B cell (primary cell): Measurements from ENCODE around the gene PHACTR3. TPM values are rescaled to one million over a fixed set of nuclear protein-coding genes. Genes with fewer than 3 reads are reported as not detected.

Source experiments
- ATAC-seq: fragments of 200-7000 bp; cut with Tn5 transposase; one replicate; pipeline ENCODE4 v1.10.0; 2021; ENCODE audit warnings: low read depth, mild to moderate bottlenecking, moderate number of reproducible peaks, moderate library complexity
- CTCF ChIA-PET: fragments of 350-600 bp; sonication (Branson Sonifier 250); formaldehyde crosslinking; loops from one replicate; lab custom pipeline; 2021; ENCODE audit warnings: antibody characterized with exemption, inconsistent platforms; lab: Charles Lee
- POLR2A ChIA-PET: fragments of 350-600 bp; sonication (Branson Sonifier 250); formaldehyde crosslinking; loops from one replicate; lab custom pipeline; 2021; ENCODE audit warnings: antibody characterized with exemption; lab: Charles Lee
- DNase-seq: peaks from one replicate; pipeline ENCODE4 v3.0.0; 2013
- H2AFZ ChIP-seq: 2 replicates; pipeline ENCODE4 v1.6.1; 2012; ENCODE audit warnings: mild to moderate bottlenecking, low read depth, low read length; ENCODE audit not compliant: insufficient read depth, poor library complexity, severe bottlenecking
- H3K27ac ChIP-seq, 2 donors: 1 replicate in 1 of 2; 2 replicates in 1 of 2; pipeline ENCODE4 v1.5.1; 2012 to 2013; ENCODE audit warnings: low read length in 2 of 2, mild to moderate bottlenecking in 2 of 2, moderate library complexity in 1 of 2
- H3K27me3 ChIP-seq, 4 experiments: fragments of 200-600 bp in 1 of 4; sonication (generic) in 1 of 4; replicated peaks in 1 of 4; 1 replicate in 2 of 4; 2 replicates in 2 of 4; pipeline versions ENCODE4 v1.6.1 to v1.7.0; 2013 to 2016; ENCODE audit warnings: low read length in 3 of 4, mild to moderate bottlenecking in 2 of 4, mixed read lengths in 1 of 4, moderate library complexity in 1 of 4; ENCODE audit not compliant: insufficient read depth in 4 of 4, control insufficient read depth in 3 of 4; ENCODE audit errors: control extremely low read depth in 1 of 4
- H3K36me3 ChIP-seq, 2 experiments: replicated peaks in 1 of 2; 1 replicate in 1 of 2; 2 replicates in 1 of 2; pipeline versions ENCODE4 v1.6.1 to v1.7.1; 2013; ENCODE audit warnings: low read length in 1 of 2; ENCODE audit not compliant: insufficient read depth in 2 of 2, control insufficient read depth in 1 of 2; ENCODE audit errors: control extremely low read depth in 1 of 2, extremely low read depth in 1 of 2
- H3K4me1 ChIP-seq, 2 donors: fragments of 200-600 bp in 1 of 2; sonication (generic) in 1 of 2; 1 replicate in 1 of 2; 2 replicates in 1 of 2; pipeline versions ENCODE4 v1.5.1 to v1.6.1; 2013 to 2017; ENCODE audit warnings: low read length in 2 of 2; ENCODE audit not compliant: control insufficient read depth in 2 of 2, insufficient read depth in 2 of 2
- H3K4me2 ChIP-seq: replicated peaks from 2 replicates; pipeline ENCODE3; 2012; ENCODE audit warnings: mild to moderate bottlenecking, low read depth, low read length; ENCODE audit not compliant: poor library complexity, severe bottlenecking
- H3K4me3 ChIP-seq, 5 experiments: fragments of 200-600 bp in 1 of 5; sonication (generic) in 1 of 5; 1 replicate in 3 of 5; 2 replicates in 2 of 5; pipeline versions ENCODE4 v1.5.1 to v1.7.0; 2011 to 2016; ENCODE audit warnings: low read length in 4 of 5, mild to moderate bottlenecking in 4 of 5, low read depth in 2 of 5, control low read depth in 1 of 5, moderate library complexity in 1 of 5; ENCODE audit not compliant: insufficient read depth in 1 of 5; ENCODE audit errors: control extremely low read depth in 1 of 5, extremely low read depth in 1 of 5
- H3K79me2 ChIP-seq: fragments of 200-600 bp; sonication (generic); one replicate; pipeline ENCODE4 v1.6.0; 2016; ENCODE audit warnings: low read length; ENCODE audit not compliant: control insufficient read depth, insufficient read depth
- H3K9ac ChIP-seq: fragments of 200-600 bp; sonication (generic); 2 replicates; pipeline ENCODE4 v1.6.1; 2017; ENCODE audit warnings: mild to moderate bottlenecking, low read length, moderate library complexity
- H3K9me3 ChIP-seq, 3 donors: one replicate each; pipeline versions ENCODE4 v1.6.1 to v1.7.1; 2013; ENCODE audit warnings: low read length in 2 of 3; ENCODE audit not compliant: control insufficient read depth in 2 of 3, insufficient read depth in 1 of 3; ENCODE audit errors: control extremely low read depth in 1 of 3
- H4K20me1 ChIP-seq: 2 replicates; pipeline ENCODE4 v1.6.0; 2012; ENCODE audit warnings: mild to moderate bottlenecking, low read length; ENCODE audit not compliant: insufficient read depth, control insufficient read depth, poor library complexity, severe bottlenecking
- H3K27ac Mint-ChIP-seq: one replicate; pipeline ENCODE4 v1.8.0; 2021; ENCODE audit warnings: mixed read lengths
- H3K27me3 Mint-ChIP-seq: one replicate; pipeline ENCODE4 v1.8.0; 2021; ENCODE audit warnings: mixed read lengths
- H3K4me1 Mint-ChIP-seq: one replicate; pipeline ENCODE4 v1.8.0; 2021; ENCODE audit warnings: mixed read lengths
- H3K4me3 Mint-ChIP-seq: one replicate; pipeline ENCODE4 v1.8.0; 2021; ENCODE audit warnings: mixed read lengths
- H3K9me3 Mint-ChIP-seq: one replicate; pipeline ENCODE4 v1.8.0; 2022; ENCODE audit warnings: mixed read lengths; ENCODE audit not compliant: insufficient read depth
- EZH2 ChIP-seq: IDR thresholded peaks from 2 replicates; pipeline ENCODE4 v1.6.1; 2012; ENCODE audit warnings: borderline replicate concordance, low read depth, mild to moderate bottlenecking, moderate library complexity, low read length; ENCODE audit not compliant: insufficient read depth, poor library complexity, severe bottlenecking
- WGBS: methylation state at CpG from one replicate; pipeline ENCODE4 v1.1.5; 2013; ENCODE audit warnings: missing lambda C conversion rate; ENCODE audit not compliant: insufficient coverage; 5-methylcytosine and 5-hydroxymethylcytosine counted together
- intact Hi-C: fragments of 100-400 bp; cut with micrococcal nuclease; formaldehyde crosslinking; loops from one replicate; pipeline ENCODE4 v1.10.0; 2022
- polyA plus RNA-seq: library from polyadenylated mRNA; depleted of rRNA; stranded (reverse); fragments of >200 nt; gene quantifications from 2 replicates; pipeline ENCODE4 v1.2.3, GENCODE V29; 2012
- total RNA-seq, 2 donors: library from RNA; stranded (reverse); fragments of 120-200 nt in 1 of 2; gene quantifications; 1 replicate in 1 of 2; 2 replicates in 1 of 2; pipeline versions ENCODE4 v1.2.3 to v1.2.4, GENCODE V29; 2013 to 2022
- TF ChIP-seq, protein P1 (sequence below): fragments of 200-600 bp; IDR thresholded peaks from one replicate; pipeline ENCODE4 v1.8.0; 2022; ENCODE audit warnings: antibody characterized with exemption, mild to moderate bottlenecking

Gene PHACTR3
- total and polyA plus RNA-seq, 2 donors (not counting 1 experiment from before 2014, with no cell fraction given): not detected

DNA sequence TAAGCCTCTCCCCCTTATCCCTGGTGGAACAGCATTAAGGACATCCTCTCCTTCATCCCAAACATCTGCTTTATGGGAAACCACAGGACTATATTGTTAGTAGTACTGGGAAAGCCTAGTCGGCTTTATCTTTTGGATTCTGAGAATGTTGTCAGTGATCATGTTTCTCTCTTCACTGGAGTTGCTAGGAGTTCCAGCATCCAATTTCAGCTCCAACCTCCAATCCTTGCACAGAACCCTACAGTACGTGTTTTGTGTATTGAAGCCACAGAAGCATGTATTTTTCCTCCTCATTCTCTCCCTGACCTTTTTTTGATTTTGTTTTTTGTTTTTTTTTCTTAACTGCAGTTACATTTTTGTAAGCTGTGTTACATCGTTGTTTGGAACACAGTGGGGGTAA lies 84.0 kb downstream of the PHACTR3 start:
- Histone ChIP-seq H3K4me1 (no peaks in the 10 kb centered on the region), H3K4me2 (no peak overlapping the region), H3K9ac (no peak overlapping the region), H3K9me3 (peaks cover 0 to 7% (median 0%) of the 10 kb centered on the region in 3 donors), H3K79me2 (no peaks in the 10 kb centered on the region), H3K27me3 (no peaks in the 10 kb centered on the region), H3K4me3 (no peak overlapping the region), H3K36me3 (no peaks in the 10 kb centered on the region), H2AFZ (no peak overlapping the region), H4K20me1 (no peaks in the 10 kb centered on the region), H3K27ac (no peak overlapping the region)
- H3K4me1 Mint-ChIP-seq: no peaks in the 10 kb centered on the region
- no peaks in the 10 kb centered on the region for H3K9me3 Mint-ChIP-seq
- DNase-seq (no peak), ATAC-seq (no peak)
- ChIA-PET POLR2A (no interaction called here), CTCF (no interaction called here)
- no peak for TF ChIP-seq EZH2
- TF ChIP-seq, protein P1, sequence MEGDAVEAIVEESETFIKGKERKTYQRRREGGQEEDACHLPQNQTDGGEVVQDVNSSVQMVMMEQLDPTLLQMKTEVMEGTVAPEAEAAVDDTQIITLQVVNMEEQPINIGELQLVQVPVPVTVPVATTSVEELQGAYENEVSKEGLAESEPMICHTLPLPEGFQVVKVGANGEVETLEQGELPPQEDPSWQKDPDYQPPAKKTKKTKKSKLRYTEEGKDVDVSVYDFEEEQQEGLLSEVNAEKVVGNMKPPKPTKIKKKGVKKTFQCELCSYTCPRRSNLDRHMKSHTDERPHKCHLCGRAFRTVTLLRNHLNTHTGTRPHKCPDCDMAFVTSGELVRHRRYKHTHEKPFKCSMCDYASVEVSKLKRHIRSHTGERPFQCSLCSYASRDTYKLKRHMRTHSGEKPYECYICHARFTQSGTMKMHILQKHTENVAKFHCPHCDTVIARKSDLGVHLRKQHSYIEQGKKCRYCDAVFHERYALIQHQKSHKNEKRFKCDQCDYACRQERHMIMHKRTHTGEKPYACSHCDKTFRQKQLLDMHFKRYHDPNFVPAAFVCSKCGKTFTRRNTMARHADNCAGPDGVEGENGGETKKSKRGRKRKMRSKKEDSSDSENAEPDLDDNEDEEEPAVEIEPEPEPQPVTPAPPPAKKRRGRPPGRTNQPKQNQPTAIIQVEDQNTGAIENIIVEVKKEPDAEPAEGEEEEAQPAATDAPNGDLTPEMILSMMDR: no peak
- no peak overlapping the region for H3K27ac Mint-ChIP-seq
- H3K27me3 Mint-ChIP-seq: peaks cover 5% of the 10 kb centered on the region
- no peak overlapping the region for H3K4me3 Mint-ChIP-seq
- 88% methylated on average over 1 of the region's 3 CpGs for WGBS
- intact Hi-C loops: no loop called here

GRCh38 chr20:59688999-59689398 lies 84.7 kb downstream of the PHACTR3 start:
- CTCF ChIA-PET: no interaction called here
- Histone ChIP-seq H3K27ac (no peak overlapping the region), H3K79me2 (no peaks in the 10 kb centered on the region), H2AFZ (no peak overlapping the region), H3K4me2 (no peak overlapping the region), H3K36me3 (no peaks in the 10 kb centered on the region), H3K4me1 (no peaks in the 10 kb centered on the region), H3K9ac (no peak overlapping the region), H3K4me3 (no peak overlapping the region), H3K27me3 (no peaks in the 10 kb centered on the region), H3K9me3 (peaks cover 0 to 7% (median 0%) of the 10 kb centered on the region in 3 donors), H4K20me1 (no peaks in the 10 kb centered on the region)
- DNase-seq (no peak), ATAC-seq (no peak)
- no peak overlapping the region for H3K27ac Mint-ChIP-seq
- TF ChIP-seq, protein P1: no peak
- TF ChIP-seq EZH2: no peak
- peaks cover 7% of the 10 kb centered on the region for H3K27me3 Mint-ChIP-seq
- no peak overlapping the region for H3K4me3 Mint-ChIP-seq
- H3K9me3 Mint-ChIP-seq: no peaks in the 10 kb centered on the region
- POLR2A ChIA-PET: no interaction called here
- no peaks in the 10 kb centered on the region for H3K4me1 Mint-ChIP-seq
- intact Hi-C loops: no loop called here
- WGBS: 79% methylated on average over 7 of the region's 7 CpGs
